ENCODE measurements around the gene CFAP100. TPM values are rescaled to one million over a fixed set of nuclear protein-coding genes. Genes with fewer than 3 reads are reported as not detected.

Gene CFAP100
- total RNA-seq, 1 donor from 2014 or later: not detected

- no peak for DNase-seq (ENCODE audit: low read depth)
- no peak overlapping the region for H3K4me3 ChIP-seq (ENCODE audit: low read depth, low read length)
- TF ChIP-seq CTCF (conservative IDR thresholded peaks at IDR 0.05; ENCODE audit: low read depth, low read length): no peak
Measured at GRCh38 chr3:126352476-126353454, 41.9 kb upstream of the CFAP100 start.

GRCh38 chr3:126353694-126354321 is 40.9 kb upstream of the CFAP100 start:
- H3K4me3 ChIP-seq (ENCODE audit: low read depth, low read length): no peak overlapping the region
- no peak for DNase-seq (ENCODE audit: low read depth)
- TF ChIP-seq CTCF (conservative IDR thresholded peaks at IDR 0.05; ENCODE audit: low read depth, low read length): no peak

GRCh38 chr3:126354776-126355175 is 39.9 kb upstream of the CFAP100 start:
- H3K4me3 ChIP-seq (ENCODE audit: low read depth, low read length): no peak overlapping the region
- TF ChIP-seq CTCF (conservative IDR thresholded peaks at IDR 0.05; ENCODE audit: low read depth, low read length): no peak
- DNase-seq (ENCODE audit: low read depth): no peak

- DNase-seq (ENCODE audit: low read depth): no peak
- peak overlapping the region; percentile 62 for H3K4me3 ChIP-seq (ENCODE audit: low read depth, low read length)
- TF ChIP-seq CTCF (conservative IDR thresholded peaks at IDR 0.05; ENCODE audit: low read depth, low read length): no peak
Measured at GRCh38 chr3:126355251-126355650, 39.5 kb upstream of the CFAP100 start.

GRCh38 chr3:126355777-126356372 is 38.8 kb upstream of the CFAP100 start:
- peak overlapping the region; percentile 62 for H3K4me3 ChIP-seq (ENCODE audit: low read depth, low read length)
- DNase-seq (ENCODE audit: low read depth): no peak
- TF ChIP-seq CTCF (conservative IDR thresholded peaks at IDR 0.05; ENCODE audit: low read depth, low read length): no peak

- H3K4me3 ChIP-seq (ENCODE audit: low read depth, low read length): peak overlapping the region; percentile 62
- TF ChIP-seq CTCF (conservative IDR thresholded peaks at IDR 0.05; ENCODE audit: low read depth, low read length): no peak
- DNase-seq (ENCODE audit: low read depth): no peak
Measured at GRCh38 chr3:126356373-126357264, 38.1 kb upstream of the CFAP100 start.

Measured in epithelial cell of proximal tubule (primary cell).